Measurements from ENCODE around the gene DHX57.
"Not testable (repeated sequence)": the region's sequence is repeated elsewhere in the genome, so short reads cannot be mapped to it uniquely, and the experiment has no call there.

Gene DHX57

DNA sequence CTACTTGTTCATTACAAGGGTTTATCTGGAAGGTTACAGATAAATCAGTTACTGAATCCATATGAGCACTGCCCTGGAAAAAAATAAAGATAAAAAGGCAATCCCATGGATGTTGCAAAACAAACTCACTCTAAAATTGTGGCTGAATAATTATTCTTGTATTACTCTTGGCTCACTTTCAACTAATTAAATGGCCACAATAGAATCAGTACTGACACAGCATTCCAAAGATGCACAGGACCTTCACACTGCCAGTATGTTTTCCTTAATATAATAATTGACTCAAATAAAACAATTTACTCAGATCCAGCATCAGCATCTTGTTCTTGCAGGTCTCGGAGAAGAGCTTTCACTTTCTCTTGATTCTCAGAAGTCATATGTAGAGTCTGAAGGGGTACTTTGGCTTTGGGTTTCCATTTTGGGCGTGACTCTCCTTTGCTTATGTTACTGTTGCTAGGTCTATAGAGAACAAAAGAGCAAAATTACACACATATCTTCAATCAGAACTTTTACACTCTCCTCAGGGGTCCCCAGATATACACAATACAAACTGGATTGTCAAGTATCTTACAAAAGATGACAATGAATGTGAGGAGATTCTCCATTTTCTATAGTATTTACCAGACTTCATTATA lies 12.6 kb downstream of the DHX57 start:
- no peak for DNase-seq

DNA sequence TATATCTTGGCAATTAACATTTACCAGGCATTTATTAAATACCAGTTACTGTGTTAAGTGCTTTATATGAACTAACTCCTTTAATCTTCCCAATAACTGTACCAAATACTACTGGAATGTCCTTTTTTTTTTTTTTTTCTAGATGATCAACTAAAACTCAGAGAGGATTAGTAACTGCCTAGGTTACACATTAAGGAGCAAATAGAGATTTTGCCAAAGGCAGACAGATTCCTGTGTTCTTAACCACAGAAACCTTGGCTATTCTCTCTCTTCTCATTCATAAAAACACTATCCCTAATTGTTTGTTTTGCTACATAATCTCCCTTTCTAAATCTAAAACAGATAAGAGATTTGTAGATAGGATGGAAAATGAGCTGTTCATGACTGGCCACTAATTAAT lies 13.3 kb downstream of the DHX57 start:
- no peak for DNase-seq

GRCh38 chr2:38856165-38856564 lies 19.6 kb downstream of the DHX57 start:
- no peak for DNase-seq

- no peak for DNase-seq
Measured at GRCh38 chr2:38850045-38850444, 25.7 kb downstream of the DHX57 start.

- no peak for DNase-seq
Measured at GRCh38 chr2:38836791-38837190, 38.9 kb downstream of the DHX57 start.

GRCh38 chr2:38835990-38836389 lies 39.7 kb downstream of the DHX57 start:
- DNase-seq: no peak

DNA sequence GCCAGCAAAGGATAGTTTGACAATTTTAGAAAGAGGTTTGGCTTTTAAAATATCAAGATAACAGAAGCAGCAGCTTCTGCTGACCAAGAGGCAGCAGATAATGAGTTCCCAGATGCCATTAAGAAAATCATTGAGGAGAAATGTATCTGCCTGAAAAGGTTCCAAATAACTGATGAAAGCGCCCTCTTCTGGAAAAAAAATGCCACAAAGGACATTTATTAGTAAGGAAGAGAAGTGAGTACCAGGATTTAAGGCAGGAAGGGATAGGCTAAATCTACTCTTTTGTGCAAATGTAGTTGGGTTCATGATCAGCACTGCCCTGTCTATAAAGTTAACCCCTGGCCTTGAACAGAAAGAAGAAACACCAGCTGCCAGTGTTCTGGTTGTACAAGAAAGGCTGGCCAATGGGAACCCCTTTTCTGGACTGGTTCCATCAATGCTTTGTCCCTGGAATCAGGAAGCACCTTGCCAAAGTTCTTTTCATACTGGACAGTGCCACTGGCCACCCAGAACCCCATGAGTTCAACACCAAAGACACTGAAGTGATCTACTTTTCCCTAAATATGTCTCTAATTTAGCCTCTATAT lies 40.6 kb downstream of the DHX57 start:
- DNase-seq: no peak

GRCh38 chr2:38830526-38831159 lies 45.1 kb downstream of the DHX57 start:
- no peak for DNase-seq

GRCh38 chr2:38829971-38830370 lies 45.8 kb downstream of the DHX57 start:
- no peak for DNase-seq

DNA sequence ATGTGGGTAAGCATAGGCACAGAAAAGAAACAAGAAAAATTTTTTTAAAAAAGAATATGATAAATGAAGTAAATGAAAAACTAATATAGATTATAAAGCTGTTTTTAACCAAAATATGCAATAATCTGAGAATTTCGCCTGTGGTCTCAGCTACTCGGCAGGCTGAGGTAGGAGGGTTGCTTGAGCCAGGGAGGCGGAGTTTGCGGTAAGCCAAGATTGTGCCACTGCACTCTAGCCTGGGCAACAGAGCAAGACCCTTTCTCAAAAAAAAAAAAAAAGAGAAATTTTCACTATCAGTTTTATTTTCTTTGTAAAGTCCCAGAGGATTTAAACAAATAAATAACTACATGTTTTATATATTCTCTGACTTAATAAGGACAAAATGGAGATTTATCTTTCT lies 47.3 kb downstream of the DHX57 start:
- DNase-seq: no peak

DNA sequence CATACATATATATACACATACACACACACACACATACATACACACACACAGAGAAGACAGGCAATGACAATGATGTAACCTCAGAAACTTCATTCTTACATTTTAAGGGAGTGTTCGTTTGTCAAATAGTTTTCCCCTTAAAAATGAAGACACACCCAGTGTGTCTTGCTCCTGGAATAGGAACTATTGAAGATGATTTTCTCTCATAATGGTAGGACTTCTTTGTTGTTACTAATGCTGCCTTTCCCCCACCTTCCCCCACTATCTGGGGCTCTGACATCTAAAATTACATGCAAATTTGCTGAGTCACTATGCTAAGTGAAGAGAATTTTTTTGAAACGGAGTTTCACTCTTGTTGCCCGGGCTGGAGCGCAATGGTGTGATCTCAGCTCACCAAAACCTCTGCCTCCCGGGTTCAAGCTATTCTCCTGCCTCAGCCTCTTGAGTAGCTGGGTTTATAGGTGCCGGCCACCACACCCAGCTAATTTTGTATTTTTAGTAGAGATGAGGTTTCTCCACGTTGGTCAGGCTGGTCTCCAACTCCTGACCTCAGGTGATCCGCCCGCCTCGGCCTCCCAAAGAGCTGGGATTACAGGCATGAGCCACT lies 48.1 kb downstream of the DHX57 start:
- DNase-seq: not testable (repeated sequence)

DNA sequence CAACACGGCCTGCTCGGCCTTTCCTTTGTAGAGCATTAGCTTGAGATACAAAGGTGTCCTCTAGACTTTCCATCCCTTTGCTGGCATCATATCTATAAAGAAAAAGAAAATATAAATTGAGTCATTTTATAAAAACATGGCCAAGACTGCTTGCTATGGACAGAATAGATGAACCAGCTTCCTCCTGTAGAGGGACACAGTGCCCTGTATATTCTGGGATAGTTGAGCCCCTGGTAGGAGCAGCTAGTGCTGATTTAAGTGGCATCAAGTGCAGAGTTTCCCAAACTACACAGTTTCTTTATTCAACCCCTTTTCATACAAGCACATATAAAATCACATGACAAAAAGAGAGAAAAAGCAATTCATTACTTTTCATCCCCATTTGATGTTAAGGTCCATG lies 49.8 kb downstream of the DHX57 start:
- no peak for DNase-seq

DNA sequence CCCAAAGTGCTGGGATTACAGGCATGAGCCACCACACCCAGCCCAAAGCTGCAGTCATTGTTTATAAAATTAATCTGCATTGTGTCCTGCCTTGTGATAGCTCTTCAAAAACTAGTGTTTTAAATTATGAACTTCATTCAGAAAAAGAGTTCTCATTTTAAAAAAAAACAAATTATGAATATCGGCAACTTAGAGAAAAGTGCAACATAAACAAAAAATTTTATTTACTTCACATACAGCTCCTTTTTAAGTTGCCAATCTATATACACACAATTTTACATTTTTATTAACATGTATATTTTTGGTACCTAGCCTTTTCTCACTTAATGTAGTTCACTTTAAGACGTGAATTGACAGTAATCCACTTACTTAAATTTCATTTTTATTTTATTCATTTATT lies 50.8 kb downstream of the DHX57 start:
- DNase-seq: no peak

- no peak for DNase-seq
Measured at GRCh38 chr2:38823386-38823785, 52.3 kb downstream of the DHX57 start.

DNA sequence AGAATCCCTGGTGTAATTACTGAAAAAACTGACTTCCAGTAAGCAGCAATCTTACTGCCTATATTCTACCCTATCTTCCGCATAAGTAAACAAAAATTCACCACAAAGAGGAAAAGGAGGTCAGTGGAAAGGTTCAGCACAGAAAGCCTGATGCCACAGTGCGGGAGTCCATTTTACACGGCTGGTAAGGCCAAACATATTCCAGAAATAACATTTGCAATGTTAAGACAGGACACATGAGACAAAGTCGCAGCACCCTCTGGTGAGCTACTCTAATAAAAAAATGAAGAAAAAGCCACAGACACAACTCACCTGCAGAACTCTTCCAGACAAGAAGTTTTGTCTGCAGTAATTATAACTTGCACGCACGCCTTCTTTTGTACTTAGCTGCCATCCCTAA lies 57.2 kb downstream of the DHX57 start:
- DNase-seq: no peak

- no peak for DNase-seq
Measured at GRCh38 chr2:38815936-38816335, 59.8 kb downstream of the DHX57 start.

DNA sequence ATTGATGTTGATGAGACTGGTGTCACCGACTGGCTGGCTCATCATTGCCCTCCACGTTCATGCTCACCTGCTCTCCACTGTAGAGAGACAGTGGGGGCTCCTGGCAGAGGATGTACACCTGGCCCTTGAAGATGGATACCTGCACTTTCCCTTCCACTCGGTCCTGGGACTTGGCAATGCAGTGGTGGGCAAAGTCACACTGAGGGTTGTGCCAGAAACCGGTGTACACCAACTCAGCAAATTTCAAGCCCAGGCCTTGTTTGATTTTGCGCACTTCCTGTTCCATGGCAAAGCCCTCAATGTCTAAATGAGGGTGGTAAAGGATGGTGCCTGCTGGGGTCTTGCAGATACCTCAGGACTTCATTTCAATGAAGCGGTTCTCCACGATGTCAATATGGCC lies 65.2 kb downstream of the DHX57 start:
- DNase-seq: no peak

- no peak for DNase-seq
Measured at GRCh38 chr2:38808677-38809076, 67.1 kb downstream of the DHX57 start.

- DNase-seq: no peak
Measured at GRCh38 chr2:38806733-38807059, 69.0 kb downstream of the DHX57 start.

GRCh38 chr2:38806015-38806732 lies 69.6 kb downstream of the DHX57 start:
- no peak for DNase-seq

GRCh38 chr2:38797953-38798352 lies 77.8 kb downstream of the DHX57 start:
- no peak for DNase-seq

DNA sequence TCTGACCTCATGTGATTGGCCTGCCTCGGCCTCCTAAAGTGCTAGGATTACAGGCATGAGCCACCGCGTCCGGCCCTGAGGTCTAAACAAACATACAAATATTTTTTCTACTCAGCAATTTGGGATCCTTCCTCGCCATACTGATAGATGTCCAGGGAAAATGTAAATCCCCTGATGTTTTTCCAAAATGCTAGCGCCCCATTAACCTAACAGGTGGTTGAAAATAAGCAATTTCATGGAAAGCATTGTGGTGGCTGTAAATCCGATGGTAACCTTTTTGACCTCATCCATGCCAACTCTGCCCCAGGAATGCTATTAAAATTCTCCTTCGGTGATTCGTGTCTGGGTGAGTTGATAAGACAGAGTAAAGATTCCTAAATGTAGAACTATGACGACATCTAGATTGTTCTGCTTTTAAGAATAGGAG lies 78.5 kb downstream of the DHX57 start:
- DNase-seq: no peak

- DNase-seq: not testable (repeated sequence)
Measured at GRCh38 chr2:38795016-38795415, 80.7 kb downstream of the DHX57 start.
